COLO668 (cell line): ENCODE measurements around the gene ANKK1.

ENCODE experiments used
- DNase-seq: peaks from one replicate; lab custom pipeline; 2025; ENCODE audit not compliant: unreplicated experiment; lab: John Stamatoyannopoulos, UW

ANKK1 gene, protein sequence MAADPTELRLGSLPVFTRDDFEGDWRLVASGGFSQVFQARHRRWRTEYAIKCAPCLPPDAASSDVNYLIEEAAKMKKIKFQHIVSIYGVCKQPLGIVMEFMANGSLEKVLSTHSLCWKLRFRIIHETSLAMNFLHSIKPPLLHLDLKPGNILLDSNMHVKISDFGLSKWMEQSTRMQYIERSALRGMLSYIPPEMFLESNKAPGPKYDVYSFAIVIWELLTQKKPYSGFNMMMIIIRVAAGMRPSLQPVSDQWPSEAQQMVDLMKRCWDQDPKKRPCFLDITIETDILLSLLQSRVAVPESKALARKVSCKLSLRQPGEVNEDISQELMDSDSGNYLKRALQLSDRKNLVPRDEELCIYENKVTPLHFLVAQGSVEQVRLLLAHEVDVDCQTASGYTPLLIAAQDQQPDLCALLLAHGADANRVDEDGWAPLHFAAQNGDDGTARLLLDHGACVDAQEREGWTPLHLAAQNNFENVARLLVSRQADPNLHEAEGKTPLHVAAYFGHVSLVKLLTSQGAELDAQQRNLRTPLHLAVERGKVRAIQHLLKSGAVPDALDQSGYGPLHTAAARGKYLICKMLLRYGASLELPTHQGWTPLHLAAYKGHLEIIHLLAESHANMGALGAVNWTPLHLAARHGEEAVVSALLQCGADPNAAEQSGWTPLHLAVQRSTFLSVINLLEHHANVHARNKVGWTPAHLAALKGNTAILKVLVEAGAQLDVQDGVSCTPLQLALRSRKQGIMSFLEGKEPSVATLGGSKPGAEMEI

DNA sequence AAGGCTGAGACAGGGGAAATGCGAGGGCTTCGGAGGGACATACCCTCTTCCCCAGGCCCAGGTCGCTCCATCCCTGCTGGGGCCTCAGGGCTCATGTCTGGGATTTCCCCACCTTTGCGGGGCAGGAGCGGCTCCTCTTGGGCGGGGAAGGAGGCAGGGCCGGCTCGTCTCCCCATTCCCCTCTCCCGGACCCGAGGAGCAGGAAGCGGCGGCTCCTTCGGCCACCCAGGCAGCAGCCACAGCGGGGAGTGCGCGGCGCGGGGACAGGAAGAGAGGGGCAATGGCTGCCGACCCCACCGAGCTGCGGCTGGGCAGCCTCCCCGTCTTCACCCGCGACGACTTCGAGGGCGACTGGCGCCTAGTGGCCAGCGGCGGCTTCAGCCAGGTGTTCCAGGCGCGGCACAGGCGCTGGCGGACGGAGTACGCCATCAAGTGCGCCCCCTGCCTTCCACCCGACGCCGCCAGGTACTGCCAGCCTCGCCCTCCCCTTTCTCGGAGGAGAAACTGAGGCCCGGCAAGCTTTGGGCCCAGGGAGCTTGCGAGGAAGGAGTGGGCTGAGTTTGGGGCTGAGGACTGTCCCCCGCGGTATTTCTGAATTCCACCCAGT is at the start of gene ANKK1:
Gene ANKK1 (plus strand): TSS at position 175 of the 607 bp plus-strand sequence. CDS start 106 bp downstream, at position 281.
- peak; percentile 81 for DNase-seq

DNA sequence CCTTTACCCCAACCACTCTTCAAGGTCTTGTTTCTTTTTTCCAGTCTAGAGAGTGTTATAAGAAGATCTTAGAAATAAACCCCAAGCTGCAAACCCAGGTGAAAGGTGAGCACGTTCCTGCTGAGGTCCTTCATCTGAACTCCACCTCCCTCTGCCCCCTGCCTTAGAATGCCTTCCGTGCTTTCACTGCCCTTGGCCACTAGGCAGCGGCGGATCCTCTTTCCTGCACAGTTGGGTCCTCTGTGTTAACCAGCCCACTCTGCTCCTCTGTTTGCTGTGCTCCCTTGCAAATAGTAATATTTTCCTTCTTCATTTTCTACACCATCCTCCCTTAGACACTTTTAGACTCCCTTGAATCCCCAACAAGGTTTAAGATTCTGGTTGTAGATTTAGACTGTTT is 48.8 kb upstream of the ANKK1 start:
- peak; percentile 15 for DNase-seq

DNA sequence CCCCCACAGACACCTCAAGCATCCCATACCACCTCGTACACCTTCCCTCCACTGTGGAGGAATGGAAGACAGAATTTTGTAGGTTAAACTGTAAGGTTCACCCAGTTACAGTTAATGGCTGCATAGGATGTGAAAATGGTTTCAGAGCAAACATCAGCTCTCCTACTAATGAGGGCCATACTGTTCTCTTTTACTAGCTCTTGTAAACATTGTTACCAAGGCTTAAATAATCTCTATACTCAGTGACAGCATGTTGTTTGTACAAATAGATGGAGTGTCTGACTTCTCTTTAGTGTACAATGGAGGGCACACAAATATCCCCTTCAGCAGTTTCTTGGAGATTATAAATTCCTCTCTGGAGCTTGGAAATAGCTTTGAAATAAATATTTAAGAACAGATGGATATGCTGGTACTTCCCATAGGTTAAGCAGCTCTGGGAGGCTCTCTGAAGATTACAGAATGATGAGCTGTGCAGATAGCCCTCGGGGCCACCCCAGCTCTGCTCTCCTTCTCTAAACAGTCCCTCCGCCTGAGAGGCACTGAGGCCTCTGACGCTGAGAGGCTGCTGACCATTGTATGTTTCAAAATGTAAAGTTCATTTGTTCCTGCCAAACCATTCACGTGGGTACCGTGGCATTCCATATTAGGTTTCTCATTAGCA is 47.5 kb upstream of the ANKK1 start:
- DNase-seq = peak; percentile 72

DNA sequence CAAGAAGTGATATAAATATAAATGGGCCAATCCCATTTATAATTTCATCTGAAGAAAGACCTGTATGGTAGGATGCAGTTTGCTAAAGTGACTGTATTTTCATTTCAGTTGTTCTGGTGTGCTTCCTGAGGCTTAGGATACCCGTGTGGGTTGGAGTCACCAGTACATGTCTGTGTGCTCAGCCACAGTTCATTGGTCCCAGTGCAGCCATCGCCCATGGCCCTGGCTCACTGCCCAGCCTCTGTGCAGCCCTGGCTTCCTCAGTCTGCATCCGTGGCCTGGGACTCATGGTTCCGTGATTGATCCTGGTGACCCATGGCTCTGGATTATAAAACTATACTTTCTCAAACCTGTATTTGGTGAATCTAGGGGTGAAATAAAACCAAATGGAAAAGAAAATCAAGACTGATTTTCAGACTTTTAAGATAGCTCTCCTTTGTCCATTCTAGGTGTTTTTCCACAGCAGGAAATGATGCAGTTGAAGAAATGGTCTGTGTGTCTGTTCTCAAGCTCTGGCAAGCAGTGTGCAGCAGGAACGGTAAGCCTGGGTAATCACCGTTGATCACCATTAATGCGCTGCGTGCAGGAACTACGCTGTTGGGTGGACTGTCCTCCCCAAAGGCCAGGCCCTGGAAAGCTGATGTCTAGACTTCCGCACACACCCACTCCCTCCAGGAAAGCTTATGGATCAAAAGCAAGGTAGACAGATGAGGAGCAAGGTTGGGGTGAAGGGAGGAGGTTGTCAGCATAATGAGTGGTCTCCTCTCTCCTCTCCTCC is 46.0 kb upstream of the ANKK1 start:
- peak; percentile 80 for DNase-seq

DNA sequence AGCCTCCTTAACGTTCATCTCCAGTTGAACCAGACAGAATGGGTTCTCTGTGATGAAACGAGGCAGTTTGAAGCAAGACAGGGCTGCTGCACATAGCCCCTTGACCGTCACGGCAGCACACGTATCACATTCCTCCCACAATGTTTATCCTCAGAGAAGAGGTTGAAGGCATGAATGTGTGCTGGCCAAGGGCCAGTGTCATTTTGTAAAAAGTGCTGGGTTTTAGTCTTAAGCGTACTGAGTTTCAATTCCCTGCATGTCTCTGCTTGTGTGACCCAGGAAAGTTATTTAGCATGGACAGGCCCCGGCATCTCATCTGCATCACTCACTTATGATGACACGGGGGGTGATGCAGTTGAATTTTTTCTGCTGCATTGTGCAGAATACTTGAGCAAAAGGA is 41.6 kb upstream of the ANKK1 start:
- DNase-seq = no peak

DNA sequence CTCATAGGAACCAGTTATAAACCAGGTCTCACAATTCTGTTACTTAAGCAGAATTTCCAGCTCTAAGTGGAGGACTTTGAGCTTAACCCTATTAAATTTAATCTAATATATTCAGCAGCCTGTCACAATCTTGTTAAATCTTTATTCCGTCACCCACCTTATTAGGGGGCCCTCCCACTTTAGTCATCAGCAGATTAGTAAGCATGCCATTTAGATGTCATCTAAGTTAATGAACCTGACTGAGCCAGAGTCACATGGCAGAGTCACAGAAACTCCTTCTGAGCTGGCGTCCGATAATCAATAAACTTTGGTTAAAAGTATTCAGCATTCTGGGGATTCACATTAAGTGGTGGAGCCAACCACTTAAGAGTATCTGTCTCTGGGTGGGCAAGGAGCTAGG is 38.1 kb upstream of the ANKK1 start:
- DNase-seq = no peak

DNA sequence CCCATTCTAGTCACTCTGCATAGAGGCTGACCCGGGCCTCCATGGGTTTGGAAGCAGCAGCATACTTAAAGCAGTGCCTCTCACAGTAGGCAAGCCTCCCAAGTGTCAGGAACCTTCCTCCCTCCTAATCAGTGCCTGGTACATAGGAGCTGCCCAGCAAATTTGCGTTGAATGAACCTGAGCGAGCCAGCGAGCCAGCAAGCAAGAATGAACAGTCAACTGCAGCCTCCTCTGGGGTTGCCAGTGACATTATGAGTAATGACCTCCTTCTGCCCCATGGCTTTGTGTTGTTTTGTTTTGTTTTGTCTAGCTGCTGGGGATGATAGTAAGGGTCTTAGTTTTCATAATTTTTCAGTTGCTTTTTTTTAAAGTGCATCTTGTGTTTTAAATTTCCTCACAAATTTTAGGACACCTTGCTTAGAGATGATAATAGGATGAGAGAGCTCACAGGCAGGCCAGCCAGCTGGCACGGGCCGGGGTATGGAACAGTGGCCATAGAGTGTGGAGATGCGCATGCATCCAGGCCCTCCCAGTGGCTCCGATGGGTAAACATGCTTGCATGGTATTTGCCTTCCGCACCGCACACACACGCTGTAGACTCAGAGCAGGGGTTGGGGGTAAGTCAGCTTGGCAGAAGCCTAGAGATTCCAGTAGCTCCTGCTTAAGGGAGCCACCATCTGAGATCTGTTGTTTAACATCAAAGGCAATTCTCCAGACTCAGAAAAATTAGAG is 37.1 kb upstream of the ANKK1 start:
- peak; percentile 71 for DNase-seq

DNA sequence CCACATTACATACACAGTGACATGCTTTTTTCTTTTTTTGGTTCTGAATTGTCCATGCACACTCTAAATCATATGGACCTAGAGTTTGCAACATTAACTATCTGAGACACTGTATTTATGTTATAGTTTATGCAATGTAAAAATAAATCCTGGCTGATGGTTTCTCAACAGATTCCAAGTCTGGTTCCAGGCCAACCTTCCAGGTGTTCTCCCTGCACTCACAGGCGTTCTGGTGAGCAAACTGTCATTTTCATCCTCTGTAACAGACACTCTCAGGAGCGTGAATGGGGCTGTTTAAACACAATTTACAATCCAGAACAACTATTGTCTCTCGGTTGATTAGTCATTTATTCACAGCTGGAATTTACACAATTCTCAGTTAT is 36.5 kb upstream of the ANKK1 start:
- DNase-seq = peak; percentile 49

DNA sequence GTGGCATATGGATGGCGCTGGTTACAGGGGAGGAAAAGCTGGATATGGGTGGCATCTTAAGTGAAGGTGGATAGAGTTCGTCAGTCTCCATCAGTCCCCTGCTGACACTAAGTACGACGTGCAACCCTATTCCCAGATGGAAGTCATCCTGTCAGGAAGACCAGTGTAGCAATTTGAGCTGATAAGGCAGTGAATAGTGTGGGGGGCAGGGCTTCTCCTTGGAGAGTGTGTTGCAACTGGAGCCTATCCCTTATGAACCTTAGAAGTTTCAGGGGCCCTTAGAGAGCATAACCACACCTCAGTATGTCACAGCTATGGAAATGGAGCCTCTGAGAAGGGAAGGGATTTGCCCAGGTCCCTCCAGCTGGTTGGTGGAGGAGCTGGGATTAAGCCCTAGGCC is 36.1 kb upstream of the ANKK1 start:
- peak; percentile 49 for DNase-seq

DNA sequence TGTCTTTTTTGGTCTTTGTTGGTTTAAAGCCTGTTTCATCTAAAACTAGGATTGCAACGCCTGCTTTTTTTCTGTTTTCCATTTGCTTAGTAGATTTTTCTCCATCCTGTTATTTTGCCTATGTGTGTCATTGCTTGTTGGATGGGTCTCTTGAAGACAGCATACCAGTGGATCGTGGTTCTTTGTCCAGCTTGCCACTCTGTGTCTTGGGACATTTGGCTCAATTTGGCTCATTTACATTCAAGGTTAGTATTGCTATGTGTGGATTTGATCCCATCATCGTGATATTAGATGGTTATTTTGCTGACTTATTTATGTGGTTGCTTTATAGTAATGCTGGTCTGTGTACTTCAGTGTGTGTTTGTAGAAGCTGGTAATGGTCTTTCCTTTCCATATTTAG is 31.4 kb upstream of the ANKK1 start:
- DNase-seq = no peak

DNA sequence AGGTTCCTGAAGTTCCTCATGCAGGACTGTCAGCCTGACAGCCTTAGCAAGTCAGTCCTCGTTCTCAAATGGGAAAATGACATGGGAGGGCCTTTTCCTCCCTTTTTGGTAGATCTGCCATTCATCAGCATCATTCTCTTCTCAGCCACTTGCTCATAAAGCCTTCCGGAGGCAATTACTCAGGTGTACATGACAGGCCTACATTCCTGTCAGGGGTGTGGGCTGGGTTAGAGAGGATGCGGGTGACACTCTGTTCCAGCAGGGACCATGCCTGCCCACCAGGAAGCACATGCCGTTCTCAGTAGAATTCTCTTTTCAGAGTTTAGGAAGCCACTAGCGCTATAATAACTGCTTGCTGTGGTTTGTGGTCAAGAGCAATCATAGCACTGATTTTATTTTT is 24.2 kb upstream of the ANKK1 start:
- DNase-seq = no peak

DNA sequence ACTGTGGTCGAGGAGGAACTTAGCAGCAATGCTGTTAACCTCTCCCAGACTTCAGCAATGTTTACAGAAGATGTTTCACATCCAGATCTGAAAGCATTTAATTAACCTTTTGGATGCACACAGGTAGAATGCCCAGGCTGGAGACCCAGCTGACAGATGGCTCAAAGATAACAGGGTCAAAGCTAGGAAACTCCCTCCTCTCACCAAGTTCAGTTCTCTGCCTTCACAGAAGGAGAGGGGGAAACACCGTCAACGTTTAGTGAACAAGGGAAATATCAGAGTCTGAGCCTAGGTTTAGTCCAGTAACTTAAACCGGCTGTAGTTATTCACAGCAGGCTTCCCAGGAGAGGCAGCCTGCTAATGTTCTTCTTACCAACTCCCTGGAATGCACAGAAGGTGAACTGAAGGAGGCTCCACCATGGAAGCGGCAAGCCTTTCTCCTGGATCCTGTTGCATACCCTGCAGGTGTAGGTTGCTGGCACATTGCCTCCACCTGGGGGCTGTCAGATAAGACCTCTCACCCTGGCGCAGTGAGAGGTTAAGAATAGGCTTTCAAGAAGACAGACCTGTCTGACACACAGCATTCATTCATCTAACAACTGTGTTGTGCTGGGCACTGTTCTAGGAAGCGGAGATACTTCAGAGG is 23.5 kb upstream of the ANKK1 start:
- DNase-seq = no peak

DNA sequence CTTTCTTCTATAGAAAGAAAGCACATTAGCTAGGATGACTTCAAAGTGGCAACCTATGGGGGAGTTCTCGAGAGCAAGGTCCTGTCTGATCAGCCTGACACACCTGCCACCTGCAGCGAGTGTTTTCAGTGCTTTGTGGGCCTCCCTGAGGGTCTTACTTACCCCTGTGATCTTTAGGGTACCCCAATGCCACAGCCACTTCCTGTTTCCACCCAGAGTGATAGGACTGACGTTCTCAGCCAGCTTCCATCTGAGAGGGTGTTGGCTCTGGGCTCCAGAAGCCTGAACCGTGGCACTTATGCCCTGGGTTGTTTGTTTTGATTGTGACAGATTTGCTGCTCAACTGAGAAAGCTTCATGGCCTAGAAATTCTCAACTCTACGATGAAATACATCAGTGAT is 21.7 kb upstream of the ANKK1 start:
- no peak for DNase-seq

DNA sequence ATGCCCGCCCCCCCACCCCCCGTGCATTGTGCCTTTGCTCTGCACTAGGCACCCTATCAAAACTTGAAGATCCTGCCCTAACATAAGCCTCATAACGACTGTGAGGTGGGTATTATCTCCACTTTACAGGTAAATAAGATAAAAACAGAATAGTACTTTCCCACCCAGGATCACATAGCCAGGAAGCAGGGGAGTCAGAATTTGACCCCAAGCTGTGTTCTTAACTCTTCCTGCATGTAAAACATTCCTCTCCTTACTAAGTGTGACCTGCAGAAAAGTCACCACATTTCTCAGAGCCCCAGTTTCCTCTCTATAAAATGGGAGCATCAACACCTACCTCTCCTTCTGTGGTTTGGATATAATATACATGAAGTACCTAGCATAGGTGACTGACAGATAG is 18.2 kb upstream of the ANKK1 start:
- DNase-seq = no peak

DNA sequence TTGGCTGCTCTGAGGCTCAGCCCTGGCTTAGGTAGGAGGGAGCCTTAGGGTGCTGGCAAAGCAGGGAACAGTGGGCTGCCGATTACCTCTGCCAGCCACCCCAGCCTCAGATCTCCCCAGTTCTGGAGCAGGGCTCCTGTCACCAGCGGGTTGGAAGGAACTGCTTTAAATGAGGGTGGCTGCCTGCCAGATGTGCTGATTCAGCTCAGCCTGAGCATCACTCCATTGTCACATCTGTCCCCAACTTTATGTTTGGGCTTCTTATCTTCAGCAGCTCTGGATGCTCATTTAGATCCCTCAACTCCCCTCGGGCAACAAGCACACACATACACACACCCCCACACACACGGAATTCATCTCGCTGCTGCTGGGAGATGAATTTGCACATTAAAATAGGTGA is 16.9 kb upstream of the ANKK1 start:
- DNase-seq = no peak

DNA sequence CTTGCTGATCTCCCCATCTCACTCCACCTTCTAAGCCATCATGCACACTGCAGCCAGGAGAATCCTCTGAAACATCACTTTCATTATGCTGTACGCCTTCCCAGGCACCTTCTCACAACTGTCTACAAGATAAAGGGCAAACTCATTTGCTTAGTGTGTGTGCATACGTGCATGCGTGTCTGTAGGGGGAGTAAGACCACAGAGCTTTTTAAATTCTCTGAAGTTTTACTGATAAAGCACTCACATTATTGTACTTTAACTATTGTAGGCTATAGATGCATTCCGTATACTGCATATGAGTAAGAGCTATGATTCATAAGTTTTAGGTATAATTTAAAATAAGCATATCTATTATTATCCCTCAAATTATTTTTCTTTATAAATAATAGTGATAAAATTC is 15.3 kb upstream of the ANKK1 start:
- no peak for DNase-seq

DNA sequence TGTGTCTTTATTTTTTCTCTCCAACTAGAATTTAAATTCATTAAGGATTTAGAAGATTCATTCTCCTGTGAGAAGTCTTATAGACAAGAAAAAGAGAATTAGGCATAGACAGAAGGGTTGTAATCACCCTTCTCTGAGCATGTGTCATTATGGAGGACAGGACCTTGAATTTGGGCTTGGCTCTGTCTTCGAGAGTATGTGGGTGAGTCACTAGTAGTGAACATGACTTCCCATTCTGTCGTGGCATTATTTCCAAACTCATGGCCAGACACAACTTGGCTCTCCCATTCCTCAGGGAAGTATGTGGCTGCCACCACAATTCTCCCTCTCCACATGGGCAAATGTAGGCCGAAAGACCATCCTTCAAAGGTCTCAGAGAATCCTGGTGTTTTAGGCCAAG is 14.3 kb upstream of the ANKK1 start:
- DNase-seq = no peak

DNA sequence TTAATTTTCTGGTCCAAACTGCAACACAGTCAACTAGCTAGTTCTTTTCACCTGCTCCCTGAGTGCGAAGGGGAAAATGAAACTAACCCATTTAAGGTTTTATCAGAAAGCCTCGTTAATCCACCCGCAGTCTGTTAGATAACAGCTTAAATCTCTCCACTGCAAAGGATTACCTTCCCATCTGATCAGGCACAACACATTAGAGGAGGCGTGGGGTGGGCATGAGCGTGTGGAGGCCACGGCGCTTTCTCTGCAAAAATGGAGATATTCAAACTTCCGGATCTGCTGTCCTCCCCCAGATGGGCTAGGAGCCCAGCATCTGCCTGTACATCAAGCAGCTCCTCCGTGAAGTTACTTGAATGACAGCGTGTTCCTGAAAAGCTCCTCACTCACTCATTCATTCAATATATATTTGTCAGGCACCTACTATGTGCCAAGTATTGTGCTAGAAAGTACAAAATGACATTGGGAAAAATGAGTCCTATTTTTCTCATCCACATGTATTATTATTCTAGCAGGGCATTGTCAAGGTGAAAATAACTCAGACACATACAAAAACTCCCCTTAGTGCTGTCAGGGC is 13.5 kb upstream of the ANKK1 start:
- DNase-seq = no peak

DNA sequence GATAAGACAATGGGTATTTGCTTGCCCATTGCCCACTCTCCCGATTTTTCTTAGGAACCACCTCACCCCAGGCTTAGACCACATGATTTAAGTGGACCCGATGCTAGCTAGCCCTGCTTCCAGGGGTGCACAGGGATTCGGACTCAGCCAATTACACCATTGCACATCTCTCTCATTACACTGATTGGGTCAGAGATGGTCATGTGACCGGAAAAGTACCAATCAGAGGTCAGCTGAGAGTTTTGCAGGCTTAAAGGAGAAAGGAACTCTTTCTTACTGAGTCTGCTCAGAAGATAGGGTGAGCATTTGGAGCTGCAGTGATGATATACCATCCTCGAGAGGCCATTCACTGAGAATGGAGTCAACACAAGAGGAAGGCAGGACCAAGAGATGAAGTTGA is 12.2 kb upstream of the ANKK1 start:
- DNase-seq = no peak
